GM19397 (cell line): Measurements from ENCODE around the gene DEFB129.
"Not testable (repeated sequence)": the region's sequence is repeated elsewhere in the genome, so short reads cannot be mapped to it uniquely, and the experiment has no call there.

Experiments used
- ATAC-seq: cut with Tn5 transposase; IDR thresholded peaks from one replicate; pipeline ENCODE4 v1.9.1; 2021; ENCODE audit warnings: mild to moderate bottlenecking, moderate library complexity; ENCODE audit not compliant: unreplicated experiment

Gene DEFB129

GRCh38 chr20:226958-227357 is at the start of gene DEFB129:
TSS of gene DEFB129 (plus strand) at chr20:227258. CDS start at chr20:227289, 31 bp downstream.
- ATAC-seq: no peak

- ATAC-seq: no peak
Observed at GRCh38 chr20:184288-184687, 42.8 kb upstream of the DEFB129 start.

- no peak for ATAC-seq
Observed at GRCh38 chr20:187733-188132, 39.3 kb upstream of the DEFB129 start.

DNA sequence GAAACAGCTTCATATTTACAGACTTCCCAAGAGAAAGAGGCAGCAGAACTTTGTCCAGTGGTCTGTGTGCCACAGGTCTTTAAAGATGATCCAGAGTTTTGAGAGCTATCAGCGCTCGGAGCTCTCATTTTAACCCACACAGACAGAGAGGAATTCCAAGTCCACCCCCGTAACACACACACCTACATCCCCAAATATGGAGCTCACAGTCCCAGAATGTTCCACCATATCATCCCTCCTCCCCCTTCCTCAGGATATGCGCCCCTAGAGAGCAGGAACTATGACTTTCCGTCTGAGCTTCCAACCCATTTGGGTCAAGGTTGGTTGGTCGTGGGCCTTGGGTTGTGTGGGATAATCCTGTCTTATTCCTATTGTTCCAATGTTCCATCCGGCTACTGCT is 37.4 kb upstream of the DEFB129 start, which contains the start of gene DEFB128:
Gene DEFB128, minus strand, starts transcription at position 101 of the 400 bp plus-strand sequence. Its CDS starts 88 bp downstream, at position 13.
- no peak for ATAC-seq

GRCh38 chr20:198225-198624 is 28.8 kb upstream of the DEFB129 start:
- no peak for ATAC-seq

- ATAC-seq: no peak
Observed at GRCh38 chr20:199996-200395, 27.1 kb upstream of the DEFB129 start.

DNA sequence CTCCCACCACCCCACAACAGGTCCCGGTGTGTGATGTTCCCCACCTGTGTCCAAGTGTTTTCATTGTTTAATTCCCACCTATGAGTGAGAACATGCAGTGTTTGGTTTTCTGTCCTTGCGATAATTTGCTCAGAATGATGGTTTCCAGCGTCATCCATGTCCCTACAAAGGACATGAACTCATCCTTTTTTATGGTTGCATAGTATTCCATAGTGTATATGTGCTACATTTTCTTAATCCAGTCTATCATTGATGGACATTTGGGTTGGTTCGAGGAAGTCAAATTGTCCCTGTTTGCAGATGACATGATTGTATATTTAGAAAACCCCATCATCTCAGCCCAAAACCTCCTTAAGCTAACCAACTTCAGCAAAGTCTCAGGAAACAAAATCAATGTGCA is 23.4 kb upstream of the DEFB129 start:
- ATAC-seq: not testable (repeated sequence)

GRCh38 chr20:208942-209566 is 18.0 kb upstream of the DEFB129 start:
- ATAC-seq: no peak

GRCh38 chr20:210809-211502 is 16.1 kb upstream of the DEFB129 start:
- no peak for ATAC-seq

DNA sequence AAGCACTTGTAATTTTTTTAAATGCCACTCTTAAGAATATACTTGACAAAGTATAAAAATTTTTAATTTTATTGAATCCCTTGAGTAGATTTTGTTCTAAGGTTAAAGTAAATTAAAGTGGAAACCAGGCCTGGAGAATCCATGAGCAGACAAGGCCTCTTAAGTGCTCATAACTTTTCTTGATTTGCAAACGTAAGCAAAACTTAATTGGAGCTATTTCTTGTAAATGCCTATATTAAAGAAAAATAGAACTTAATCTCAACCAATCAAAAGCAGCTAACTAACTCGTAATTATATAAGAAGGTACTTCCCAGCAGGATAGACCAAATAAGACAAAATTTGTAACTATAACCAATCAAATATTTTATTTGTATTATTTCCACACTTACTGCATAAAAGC is 12.7 kb upstream of the DEFB129 start:
- ATAC-seq: no peak

- ATAC-seq: no peak
Observed at GRCh38 chr20:215796-216195, 11.3 kb upstream of the DEFB129 start.

- no peak for ATAC-seq
Observed at GRCh38 chr20:217266-217665, 9.8 kb upstream of the DEFB129 start.

DNA sequence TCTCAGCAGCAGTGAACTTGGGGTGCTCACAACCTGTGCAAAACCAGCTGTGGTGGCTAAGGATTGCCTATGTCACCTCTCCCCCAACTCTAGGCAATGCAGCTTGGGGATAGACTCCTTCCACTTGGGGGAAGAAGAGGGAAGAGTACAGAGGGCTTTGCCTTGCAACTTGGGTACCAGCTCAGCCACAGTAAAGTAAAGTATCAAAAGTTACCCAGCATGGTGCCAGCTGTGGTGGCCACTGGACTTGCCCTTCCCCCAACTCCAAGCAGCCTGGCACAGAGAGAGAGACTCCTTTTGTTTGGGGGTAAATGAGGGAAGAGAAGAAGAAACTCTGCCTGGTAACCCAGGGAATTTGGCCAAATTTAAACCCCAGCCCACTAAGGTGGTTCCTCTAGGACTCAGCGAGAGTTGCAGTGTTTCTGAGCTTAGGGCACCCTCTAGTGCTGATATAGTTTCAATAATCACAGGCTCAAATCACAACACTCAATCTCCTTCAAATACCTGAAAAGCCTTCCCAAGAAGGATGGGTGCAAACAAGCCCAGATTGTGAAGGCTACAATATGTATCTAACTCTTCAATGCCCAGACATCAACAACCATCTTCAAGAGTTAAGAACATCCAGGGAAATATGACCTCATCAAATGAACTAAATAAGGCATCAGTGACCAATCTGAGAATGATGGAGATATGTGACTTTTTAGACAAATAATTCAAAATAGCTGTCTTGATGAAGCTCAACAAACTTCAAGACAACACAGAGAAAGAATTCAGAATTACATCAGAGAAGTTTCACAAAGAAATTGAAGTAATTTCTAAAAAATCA is 7.6 kb upstream of the DEFB129 start:
- ATAC-seq: no peak

- no peak for ATAC-seq
Observed at GRCh38 chr20:221258-221830, 5.7 kb upstream of the DEFB129 start.

DNA sequence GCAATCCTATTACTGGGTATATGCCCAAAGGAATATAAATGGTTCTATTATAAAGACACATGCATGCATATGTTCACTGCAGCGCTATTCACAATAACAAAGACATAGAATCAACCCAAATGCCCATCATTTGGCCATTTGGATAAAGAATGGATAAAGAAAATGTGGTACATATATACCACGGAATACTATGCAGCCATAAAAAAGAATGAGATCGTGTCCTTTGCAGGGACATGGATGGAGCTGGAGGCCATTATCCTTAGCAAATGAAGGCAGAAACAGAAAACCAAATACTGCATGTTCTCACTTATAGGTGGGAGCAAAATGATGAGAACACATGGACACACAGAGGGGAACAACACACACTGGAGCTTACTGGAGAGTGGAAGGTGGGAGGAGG is 1.2 kb upstream of the DEFB129 start:
- ATAC-seq: not testable (repeated sequence)

GRCh38 chr20:227439-228105 is 514 bp downstream of the DEFB129 start:
- ATAC-seq: no peak

- ATAC-seq: no peak
Observed at GRCh38 chr20:235891-236290, 8.8 kb downstream of the DEFB129 start.

GRCh38 chr20:237489-237888 is 10.4 kb downstream of the DEFB129 start:
- no peak for ATAC-seq

- no peak for ATAC-seq
Observed at GRCh38 chr20:237929-238328, 10.9 kb downstream of the DEFB129 start.

GRCh38 chr20:242905-243304 is 15.8 kb downstream of the DEFB129 start:
- ATAC-seq: no peak

DNA sequence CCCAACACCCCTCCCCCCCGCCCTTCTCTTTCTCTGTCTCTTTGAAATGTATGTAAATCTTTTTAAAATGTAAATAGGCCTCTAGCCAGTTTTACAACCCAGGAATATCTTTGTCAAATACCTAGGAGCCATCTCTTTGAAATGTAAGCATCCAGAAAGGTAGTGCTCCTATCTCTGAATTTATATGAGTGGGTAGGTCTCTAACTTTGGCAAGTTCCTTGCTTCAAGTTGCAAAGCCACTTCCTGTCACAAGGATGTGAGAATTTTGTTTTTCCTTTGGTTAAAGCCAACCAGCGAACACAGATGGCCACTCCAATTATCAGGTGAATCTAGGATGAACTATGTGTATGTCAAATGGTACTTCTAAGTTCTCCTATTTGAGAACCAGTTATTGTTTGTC is 24.3 kb downstream of the DEFB129 start:
- no peak for ATAC-seq
